IgD-negative memory B cell (primary cell): Measurements from ENCODE around the gene RERE. TPM values are rescaled to one million over a fixed set of nuclear protein-coding genes. Genes with fewer than 3 reads are reported as not detected.

Experiments used
- H3K27ac Mint-ChIP-seq, 3 donors: one replicate each; pipeline ENCODE4 v1.8.0; 2020 to 2022; ENCODE audit warnings: mild to moderate bottlenecking in 3 of 3, mixed read lengths in 3 of 3, moderate library complexity in 1 of 3
- H3K27me3 Mint-ChIP-seq: one replicate; pipeline ENCODE4 v1.8.0; 2021; ENCODE audit warnings: mixed read lengths
- H3K36me3 Mint-ChIP-seq: one replicate; pipeline ENCODE4 v1.8.0; 2020; ENCODE audit warnings: mild to moderate bottlenecking, mixed read lengths
- H3K4me1 Mint-ChIP-seq, 3 donors: one replicate each; pipeline ENCODE4 v1.8.0; 2020 to 2022; ENCODE audit warnings: mixed read lengths in 3 of 3, mild to moderate bottlenecking in 1 of 3
- H3K4me3 Mint-ChIP-seq, 4 donors: one replicate each; pipeline ENCODE4 v1.8.0; 2020 to 2022; ENCODE audit warnings: mild to moderate bottlenecking in 4 of 4, mixed read lengths in 4 of 4, moderate library complexity in 3 of 4
- H3K9me3 Mint-ChIP-seq, 3 donors: one replicate each; pipeline ENCODE4 v1.8.0; 2020 to 2021; ENCODE audit warnings: mixed read lengths in 3 of 3, mild to moderate bottlenecking in 1 of 3
- polyA plus RNA-seq: library from polyadenylated mRNA; unstranded; fragments of 300-500 nt; fragmentation: Illumina TruSeq; gene quantifications from one replicate; pipeline ENCODE4 v1.2.3, GENCODE V29; 2021

The RERE gene
- polyA plus RNA-seq, 1 donor from 2014 or later = 24.9 TPM

GRCh38 chr1:8438489-8438888 is 379.0 kb downstream of the RERE start:
- H3K4me1 Mint-ChIP-seq = peaks cover 27 to 38% (median 35%) of the 10 kb centered on the region in 3 donors
- peak overlapping the region; percentile 57 to 89 (median 80) for H3K27ac Mint-ChIP-seq
- H3K4me3 Mint-ChIP-seq = no peak overlapping the region
- peaks cover 9% of the 10 kb centered on the region for H3K36me3 Mint-ChIP-seq
- H3K9me3 Mint-ChIP-seq = peaks cover 0 to 4% (median 2%) of the 10 kb centered on the region in 3 donors
- H3K27me3 Mint-ChIP-seq = no peaks in the 10 kb centered on the region

- H3K27me3 Mint-ChIP-seq = no peaks in the 10 kb centered on the region
- no peak overlapping the region for H3K27ac Mint-ChIP-seq
- H3K9me3 Mint-ChIP-seq = no peaks in the 10 kb centered on the region
- H3K4me1 Mint-ChIP-seq = peaks cover 31 to 41% (median 32%) of the 10 kb centered on the region in 3 donors
- no peak overlapping the region for H3K4me3 Mint-ChIP-seq
- H3K36me3 Mint-ChIP-seq = peaks cover 5% of the 10 kb centered on the region
Observed at GRCh38 chr1:8437347-8437746, 380.1 kb downstream of the RERE start.

- Mint-ChIP-seq H3K4me1 (peaks cover 36 to 56% (median 47%) of the 10 kb centered on the region in 3 donors), H3K9me3 (no peaks in the 10 kb centered on the region), H3K36me3 (peaks cover 5% of the 10 kb centered on the region), H3K27me3 (no peaks in the 10 kb centered on the region), H3K4me3 (peak overlapping the region in 2 of 4 donors; percentile 61 to 75), H3K27ac (peak overlapping the region; percentile 57 to 72 (median 60))
Observed at GRCh38 chr1:8435569-8436071, 381.8 kb downstream of the RERE start.

- Mint-ChIP-seq H3K27ac (no peak overlapping the region), H3K4me3 (no peak overlapping the region), H3K9me3 (no peaks in the 10 kb centered on the region), H3K36me3 (peaks cover 5% of the 10 kb centered on the region), H3K4me1 (peaks cover 36 to 53% (median 53%) of the 10 kb centered on the region in 3 donors), H3K27me3 (no peaks in the 10 kb centered on the region)
Observed at GRCh38 chr1:8434101-8434500, 383.3 kb downstream of the RERE start.

GRCh38 chr1:8431784-8432183 is 385.7 kb downstream of the RERE start:
- Mint-ChIP-seq H3K36me3 (peaks cover 5% of the 10 kb centered on the region), H3K9me3 (no peaks in the 10 kb centered on the region), H3K4me1 (peaks cover 44 to 64% (median 54%) of the 10 kb centered on the region in 3 donors), H3K4me3 (no peak overlapping the region), H3K27ac (peak overlapping the region; percentile 57 to 74 (median 58)), H3K27me3 (no peaks in the 10 kb centered on the region)

- Mint-ChIP-seq H3K4me1 (peaks cover 45 to 66% (median 49%) of the 10 kb centered on the region in 3 donors), H3K27ac (peak overlapping the region in 2 of 3 donors; percentile 57 to 89), H3K27me3 (no peaks in the 10 kb centered on the region), H3K36me3 (peaks cover 5% of the 10 kb centered on the region), H3K9me3 (no peaks in the 10 kb centered on the region), H3K4me3 (peak overlapping the region in 3 of 4 donors; percentile 45 to 83 (median 62))
Observed at GRCh38 chr1:8431019-8431418, 386.4 kb downstream of the RERE start.

- Mint-ChIP-seq H3K4me1 (peaks cover 46 to 67% (median 47%) of the 10 kb centered on the region in 3 donors), H3K4me3 (peak overlapping the region in 3 of 4 donors; percentile 62 to 83 (median 73)), H3K9me3 (no peaks in the 10 kb centered on the region), H3K27me3 (no peaks in the 10 kb centered on the region), H3K27ac (peak overlapping the region in 2 of 3 donors; percentile 57 to 89), H3K36me3 (peaks cover 5% of the 10 kb centered on the region)
Observed at GRCh38 chr1:8430476-8430875, 387.0 kb downstream of the RERE start.

GRCh38 chr1:8429549-8430110 is 387.8 kb downstream of the RERE start:
- Mint-ChIP-seq H3K9me3 (no peaks in the 10 kb centered on the region), H3K4me3 (peak overlapping the region in 3 of 4 donors; percentile 17 to 34 (median 31)), H3K27me3 (no peaks in the 10 kb centered on the region), H3K27ac (peak overlapping the region in 2 of 3 donors; percentile 25 to 57), H3K36me3 (peaks cover 2% of the 10 kb centered on the region), H3K4me1 (peaks cover 50 to 72% (median 50%) of the 10 kb centered on the region in 3 donors)

- Mint-ChIP-seq H3K4me3 (peak overlapping the region in 2 of 4 donors; percentile 72 to 81), H3K4me1 (peaks cover 50 to 76% (median 51%) of the 10 kb centered on the region in 3 donors), H3K36me3 (no peaks in the 10 kb centered on the region), H3K27ac (peak overlapping the region; percentile 83 to 97 (median 93)), H3K27me3 (no peaks in the 10 kb centered on the region), H3K9me3 (no peaks in the 10 kb centered on the region)
Observed at GRCh38 chr1:8428441-8428840, 389.0 kb downstream of the RERE start.

- Mint-ChIP-seq H3K9me3 (no peaks in the 10 kb centered on the region), H3K4me1 (peaks cover 50 to 73% (median 51%) of the 10 kb centered on the region in 3 donors), H3K27ac (peak overlapping the region; percentile 83 to 97 (median 93)), H3K4me3 (peak overlapping the region; percentile 47 to 79 (median 70)), H3K27me3 (no peaks in the 10 kb centered on the region), H3K36me3 (no peaks in the 10 kb centered on the region)
Observed at GRCh38 chr1:8427986-8428385, 389.5 kb downstream of the RERE start.

GRCh38 chr1:8427493-8427892 is 389.9 kb downstream of the RERE start:
- no peaks in the 10 kb centered on the region for H3K27me3 Mint-ChIP-seq
- H3K4me1 Mint-ChIP-seq = peaks cover 48 to 72% (median 51%) of the 10 kb centered on the region in 3 donors
- no peaks in the 10 kb centered on the region for H3K36me3 Mint-ChIP-seq
- H3K27ac Mint-ChIP-seq = peak overlapping the region; percentile 83 to 97 (median 93)
- no peaks in the 10 kb centered on the region for H3K9me3 Mint-ChIP-seq
- H3K4me3 Mint-ChIP-seq = peak overlapping the region; percentile 61 to 79 (median 70)

- Mint-ChIP-seq H3K4me3 (peak overlapping the region; percentile 61 to 79 (median 70)), H3K9me3 (no peaks in the 10 kb centered on the region), H3K4me1 (peaks cover 43 to 67% (median 49%) of the 10 kb centered on the region in 3 donors), H3K36me3 (no peaks in the 10 kb centered on the region), H3K27me3 (no peaks in the 10 kb centered on the region), H3K27ac (peak overlapping the region; percentile 83 to 97 (median 93))
Observed at GRCh38 chr1:8426996-8427395, 390.4 kb downstream of the RERE start.

- Mint-ChIP-seq H3K4me1 (peaks cover 33 to 55% (median 44%) of the 10 kb centered on the region in 3 donors), H3K27ac (peak overlapping the region in 2 of 3 donors; percentile 96), H3K9me3 (no peaks in the 10 kb centered on the region), H3K36me3 (no peaks in the 10 kb centered on the region), H3K4me3 (peak overlapping the region in 2 of 4 donors; percentile 18 to 88), H3K27me3 (no peaks in the 10 kb centered on the region)
Observed at GRCh38 chr1:8425781-8426161, 391.7 kb downstream of the RERE start.

GRCh38 chr1:8425150-8425780 is 392.2 kb downstream of the RERE start:
- H3K9me3 Mint-ChIP-seq = no peaks in the 10 kb centered on the region
- H3K27ac Mint-ChIP-seq = peak overlapping the region; percentile 96 to 97 (median 96)
- no peaks in the 10 kb centered on the region for H3K27me3 Mint-ChIP-seq

GRCh38 chr1:8424539-8425116 is 392.8 kb downstream of the RERE start:
- Mint-ChIP-seq H3K27me3 (no peaks in the 10 kb centered on the region), H3K4me3 (peak overlapping the region; percentile 88 to 94 (median 92)), H3K27ac (peak overlapping the region; percentile 96 to 97 (median 96)), H3K9me3 (no peaks in the 10 kb centered on the region), H3K36me3 (no peaks in the 10 kb centered on the region), H3K4me1 (peaks cover 27 to 44% (median 39%) of the 10 kb centered on the region in 3 donors)

More at GRCh38 chr1:8425150-8425780, 392.2 kb downstream of the RERE start:
- Mint-ChIP-seq H3K4me3 (peak overlapping the region; percentile 1 to 92 (median 90)), H3K4me1 (peaks cover 28 to 50% (median 41%) of the 10 kb centered on the region in 3 donors), H3K36me3 (no peaks in the 10 kb centered on the region)
